K562 (cell line): ENCODE measurements around the gene BRD4. TPM values are rescaled to one million over a fixed set of nuclear protein-coding genes. Genes with fewer than 3 reads are reported as not detected.

ENCODE experiments used
- ARHGAP35 ChIP-seq: fragments of 450-650 bp; IDR thresholded peaks from 2 replicates; pipeline ENCODE4 v1.6.1; 2018; ENCODE audit not compliant: partially characterized antibody
- BACH1 ChIP-seq: fragments of 200-800 bp; sonication (Bioruptor generic); IDR thresholded peaks from 2 replicates; pipeline ENCODE4 v1.6.1; 2016; ENCODE audit warnings: missing genetic modification characterization, missing compliant biosample characterization
- BRD9 ChIP-seq: fragments of 450-650 bp; IDR thresholded peaks from 2 replicates; pipeline ENCODE4 v1.6.1; 2018; ENCODE audit warnings: low read depth; ENCODE audit not compliant: partially characterized antibody
- CEBPG ChIP-seq, 3 experiments: fragments of 200-800 bp in 1 of 3; sonication (Bioruptor generic) in 1 of 3; sonication (generic) in 1 of 3; formaldehyde crosslinking in 1 of 3; IDR thresholded peaks in 2 of 3; conservative IDR thresholded peaks in 1 of 3; 2 replicates each; pipeline versions ENCODE4 v1.6.1 to v1.8.0; 2016 to 2022; ENCODE audit warnings: missing compliant biosample characterization in 2 of 3, missing genetic modification characterization in 2 of 3, mild to moderate bottlenecking in 1 of 3, missing genetic modification reagents in 1 of 3
- DDX20 ChIP-seq: fragments of 450-650 bp; IDR thresholded peaks from 2 replicates; pipeline ENCODE4 v1.6.1; 2016; ENCODE audit warnings: missing genetic modification characterization, low read depth, mild to moderate bottlenecking, missing compliant biosample characterization, moderate library complexity
- FOXK1 ChIP-seq: sonication (generic); formaldehyde crosslinking; IDR thresholded peaks from 2 replicates; pipeline ENCODE4 v1.8.0; 2022; ENCODE audit warnings: missing genetic modification reagents, mild to moderate bottlenecking, borderline replicate concordance
- FOXM1 ChIP-seq, 2 experiments: fragments of 450-650 bp in 1 of 2; sonication (generic) in 1 of 2; formaldehyde crosslinking in 1 of 2; IDR thresholded peaks; 2 replicates each; pipeline versions ENCODE4 v1.6.1 to v1.9.0; 2017 to 2022; ENCODE audit warnings: low read depth in 2 of 2, mild to moderate bottlenecking in 2 of 2, missing genetic modification reagents in 1 of 2, moderate library complexity in 1 of 2
- GATAD2B ChIP-seq: fragments of 450-650 bp; IDR thresholded peaks from 2 replicates; pipeline ENCODE4 v1.6.1; 2017; ENCODE audit warnings: mild to moderate bottlenecking, borderline replicate concordance
- KDM5B ChIP-seq: fragments of 200-600 bp; sonication (generic); IDR thresholded peaks from 2 replicates; pipeline ENCODE4 v1.6.1; 2012; ENCODE audit warnings: low read depth, mild to moderate bottlenecking, moderate library complexity, low read length, control low read depth, inconsistent platforms; ENCODE audit not compliant: insufficient replicate concordance
- NONO ChIP-seq, 2 experiments: fragments of 200-400 bp in 1 of 2; fragments of 450-650 bp in 1 of 2; formaldehyde crosslinking in 1 of 2; IDR thresholded peaks; 2 replicates each; pipeline ENCODE4 v1.6.1; 2017; ENCODE audit warnings: low read depth in 2 of 2, mild to moderate bottlenecking in 2 of 2, moderate library complexity in 2 of 2, low read length in 1 of 2
- POLR2H ChIP-seq: IDR thresholded peaks from 2 replicates; pipeline ENCODE4 v1.6.1; 2016; ENCODE audit warnings: missing genetic modification characterization, low read depth, mild to moderate bottlenecking, control low read depth, missing compliant biosample characterization, moderate library complexity
- POU5F1 ChIP-seq: fragments of 150-350 bp; IDR thresholded peaks from 2 replicates; pipeline ENCODE4 v1.6.1; 2014; ENCODE audit warnings: borderline replicate concordance, low read length, low read depth, mild to moderate bottlenecking; ENCODE audit not compliant: partially characterized antibody
- PURB ChIP-seq: sonication (generic); formaldehyde crosslinking; IDR thresholded peaks from 2 replicates; pipeline ENCODE4 v1.9.0; 2021; ENCODE audit warnings: low read depth, mild to moderate bottlenecking, missing genetic modification reagents
- SIX5 ChIP-seq, 2 experiments: IDR thresholded peaks; 2 replicates each; pipeline ENCODE4 v1.6.1; 2011; ENCODE audit warnings: low read length in 2 of 2, borderline replicate concordance in 1 of 2, low read depth in 1 of 2, mild to moderate bottlenecking in 1 of 2, moderate library complexity in 1 of 2; ENCODE audit not compliant: insufficient read depth in 1 of 2
- SNRNP70 ChIP-seq: fragments of 200-400 bp; formaldehyde crosslinking; optimal IDR thresholded peaks from 2 replicates; pipeline ENCODE3; 2017; ENCODE audit warnings: low read depth, low read length
- SREBF2 ChIP-seq: sonication (generic); formaldehyde crosslinking; IDR thresholded peaks from 2 replicates; pipeline ENCODE4 v1.4.0; 2020; ENCODE audit warnings: mild to moderate bottlenecking, missing genetic modification reagents
- TCF7L2 ChIP-seq: fragments of 150-350 bp; IDR thresholded peaks from 2 replicates; pipeline ENCODE4 v1.6.1; 2016; ENCODE audit warnings: low read depth, mild to moderate bottlenecking, low read length, moderate library complexity
- ZNF324 ChIP-seq: fragments of 250-450 bp; sonication (Bioruptor Pico); IDR thresholded peaks from 2 replicates; pipeline ENCODE4 v1.4.0; 2020; ENCODE audit warnings: mild to moderate bottlenecking
- polyA plus RNA-seq, 8 experiments: library from polyadenylated mRNA; depleted of rRNA in 4 of 8; stranded (reverse) in 5 of 8; unstranded in 3 of 8; fragments of >200 nt; fragmentation: Nextera tagmentation in 2 of 8; fragmentation: Illumina TruSeq in 1 of 8; extraction: Ambion mirVana in 2 of 8; extraction: Trizol in 1 of 8; gene quantifications; 2 replicates each; pipeline versions ENCODE4 v1.2.1 to v1.2.3, GENCODE V29; 2011 to 2014; ENCODE audit warnings: inconsistent platforms in 1 of 8, missing spikeins in 1 of 8
- total RNA-seq, 7 experiments: library from RNA; depleted of rRNA in 6 of 7; stranded (reverse); fragments of >200 nt in 6 of 7; fragmentation: Illumina TruSeq in 2 of 7; extraction: Trizol in 2 of 7; gene quantifications; 2 replicates each; pipeline versions ENCODE4 v1.2.1 to v1.2.3, GENCODE V29; 2011 to 2021; ENCODE audit warnings: low replicate concordance in 1 of 7
- TF ChIP-seq, protein P1 (sequence below): fragments of 450-650 bp; formaldehyde crosslinking; IDR thresholded peaks from 2 replicates; pipeline ENCODE4 v1.4.0; 2020; ENCODE audit warnings: mild to moderate bottlenecking, mixed read lengths
- TF ChIP-seq, protein P2 (sequence below), 2 experiments: fragments of 450-650 bp in 1 of 2; sonication (generic) in 1 of 2; formaldehyde crosslinking in 1 of 2; IDR thresholded peaks in 1 of 2; conservative IDR thresholded peaks in 1 of 2; 2 replicates each; pipeline versions ENCODE4 v1.6.1 to v1.8.1; 2016 to 2023; ENCODE audit warnings: mild to moderate bottlenecking in 2 of 2, moderate library complexity in 2 of 2, inconsistent platforms in 1 of 2, missing genetic modification reagents in 1 of 2
- TF ChIP-seq, protein P3 (sequence below): fragments of 450-650 bp; formaldehyde crosslinking; IDR thresholded peaks from 2 replicates; pipeline ENCODE4 v1.4.0; 2022; ENCODE audit warnings: missing genetic modification characterization

BRD4 gene
- total and polyA plus RNA-seq, 9 of the 15 experiments (the other 6 are each of a cell fraction or from before 2014, with no cell fraction given): 1.8 to 105 (median 15.6) TPM

DNA sequence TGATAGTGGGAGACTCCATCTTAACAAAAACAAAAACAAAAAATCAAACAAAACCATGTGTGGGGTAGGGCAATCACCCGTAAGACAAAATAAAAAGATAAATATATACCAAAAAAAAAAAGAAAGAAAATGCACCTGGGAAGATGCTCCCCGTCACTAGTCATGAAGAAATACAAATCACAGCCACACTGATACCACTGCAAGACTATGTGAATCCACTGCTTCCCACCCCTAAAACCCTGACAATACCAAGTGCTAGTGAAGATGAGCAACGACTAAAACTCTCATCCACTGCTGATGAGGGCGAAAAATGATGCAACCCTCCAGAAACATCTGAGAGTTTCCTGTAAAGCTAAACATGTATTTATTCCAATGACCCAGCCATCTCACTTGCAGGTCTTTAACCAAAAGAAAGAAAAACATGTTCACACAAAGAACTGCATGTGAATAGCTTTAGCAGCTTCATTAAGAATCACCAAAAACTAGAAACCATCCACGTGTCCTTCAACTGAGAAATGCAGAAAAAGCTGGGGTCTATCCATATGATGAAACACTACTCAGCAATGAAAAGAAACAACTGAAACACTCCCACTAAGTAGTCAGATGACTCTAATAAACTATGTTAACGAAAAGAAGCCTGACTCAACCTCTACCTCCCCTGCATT lies 31.7 kb downstream of the BRD4 start (continued):
- TF ChIP-seq, protein P1, sequence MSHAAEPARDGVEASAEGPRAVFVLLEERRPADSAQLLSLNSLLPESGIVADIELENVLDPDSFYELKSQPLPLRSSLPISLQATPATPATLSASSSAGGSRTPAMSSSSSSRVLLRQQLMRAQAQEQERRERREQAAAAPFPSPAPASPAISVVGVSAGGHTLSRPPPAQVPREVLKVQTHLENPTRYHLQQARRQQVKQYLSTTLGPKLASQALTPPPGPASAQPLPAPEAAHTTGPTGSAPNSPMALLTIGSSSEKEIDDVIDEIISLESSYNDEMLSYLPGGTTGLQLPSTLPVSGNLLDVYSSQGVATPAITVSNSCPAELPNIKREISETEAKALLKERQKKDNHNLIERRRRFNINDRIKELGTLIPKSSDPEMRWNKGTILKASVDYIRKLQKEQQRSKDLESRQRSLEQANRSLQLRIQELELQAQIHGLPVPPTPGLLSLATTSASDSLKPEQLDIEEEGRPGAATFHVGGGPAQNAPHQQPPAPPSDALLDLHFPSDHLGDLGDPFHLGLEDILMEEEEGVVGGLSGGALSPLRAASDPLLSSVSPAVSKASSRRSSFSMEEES (CRISPR knock-in tag): no peak
- TF ChIP-seq FOXK1 (CRISPR knock-in tag) (no peak), POLR2H (peak; percentile 75), SNRNP70 (no peak), GATAD2B (no peak), CEBPG (CRISPR knock-in tag; IDR thresholded peaks at IDR 0.05) (peak; percentile 97), CEBPG (tag; conservative IDR thresholded peaks at IDR 0.05 in 1 of 2, IDR thresholded peaks at IDR 0.05 in 1 of 2) (peak; percentile 92 to 99), TCF7L2 (no peak), ARHGAP35 (no peak), POU5F1 (no peak), BACH1 (tag) (peak; percentile 59; the same call in 1 of the 2 replicates), SREBF2 (CRISPR knock-in tag) (no peak), BRD9 (peak; percentile 9), PURB (CRISPR knock-in tag) (no peak), SIX5 (IDR thresholded peaks at IDR 0.05; ENCODE audit: borderline replicate concordance in 1 of 2, insufficient read depth in 1 of 2, low read depth in 1 of 2, low read length in 2 of 2) (no peak), FOXM1 (IDR thresholded peaks at IDR 0.05; ENCODE audit: low read depth) (no peak), FOXM1 (CRISPR knock-in tag; IDR thresholded peaks at IDR 0.05; ENCODE audit: low read depth) (no peak), NONO (IDR thresholded peaks at IDR 0.05; ENCODE audit: low read depth in 2 of 2, low read length in 1 of 2) (no peak), KDM5B (no peak), ZNF324 (CRISPR knock-in tag) (no peak), DDX20 (tag) (peak; percentile 36; the same call in 1 of the 2 replicates)
- TF ChIP-seq, protein P2, sequence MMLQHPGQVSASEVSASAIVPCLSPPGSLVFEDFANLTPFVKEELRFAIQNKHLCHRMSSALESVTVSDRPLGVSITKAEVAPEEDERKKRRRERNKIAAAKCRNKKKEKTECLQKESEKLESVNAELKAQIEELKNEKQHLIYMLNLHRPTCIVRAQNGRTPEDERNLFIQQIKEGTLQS (IDR thresholded peaks at IDR 0.05): peak; percentile 97
- TF ChIP-seq, protein P2 (CRISPR knock-in tag; conservative IDR thresholded peaks at IDR 0.05): no peak
- TF ChIP-seq, protein P3, sequence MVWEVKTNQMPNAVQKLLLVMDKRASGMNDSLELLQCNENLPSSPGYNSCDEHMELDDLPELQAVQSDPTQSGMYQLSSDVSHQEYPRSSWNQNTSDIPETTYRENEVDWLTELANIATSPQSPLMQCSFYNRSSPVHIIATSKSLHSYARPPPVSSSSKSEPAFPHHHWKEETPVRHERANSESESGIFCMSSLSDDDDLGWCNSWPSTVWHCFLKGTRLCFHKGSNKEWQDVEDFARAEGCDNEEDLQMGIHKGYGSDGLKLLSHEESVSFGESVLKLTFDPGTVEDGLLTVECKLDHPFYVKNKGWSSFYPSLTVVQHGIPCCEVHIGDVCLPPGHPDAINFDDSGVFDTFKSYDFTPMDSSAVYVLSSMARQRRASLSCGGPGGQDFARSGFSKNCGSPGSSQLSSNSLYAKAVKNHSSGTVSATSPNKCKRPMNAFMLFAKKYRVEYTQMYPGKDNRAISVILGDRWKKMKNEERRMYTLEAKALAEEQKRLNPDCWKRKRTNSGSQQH (CRISPR knock-in tag): 0 out of 2 replicates have a peak, but pooled peaks have one; percentile 30
